ENCODE results near the gene FANCD2.
"Not testable (repeated sequence)": the region's sequence is repeated elsewhere in the genome, so short reads cannot be mapped to it uniquely, and the experiment has no call there.

The FANCD2 gene

DNA sequence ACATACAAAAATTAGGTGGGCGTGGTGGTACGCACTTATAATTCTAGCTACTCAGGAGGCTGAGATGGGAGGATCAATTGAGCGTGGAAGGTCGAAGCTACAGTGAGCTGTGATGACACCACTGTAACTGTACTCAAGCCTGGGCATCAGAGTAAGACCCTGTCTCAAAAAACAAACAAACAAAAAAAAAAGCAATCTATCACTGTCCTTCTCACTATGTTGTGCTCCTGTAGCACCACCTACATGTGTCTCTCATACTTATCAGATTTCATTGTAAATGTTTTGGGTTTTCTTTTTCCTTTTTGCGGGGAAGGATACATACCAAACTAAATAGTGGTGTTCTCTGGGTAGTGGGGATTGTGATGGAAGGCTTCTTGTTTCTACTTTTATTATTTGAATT, 14.8 kb downstream of the FANCD2 start:
- no peak overlapping the region for H3K4me3 ChIP-seq (replicated peaks; ENCODE audit: insufficient read depth, low read length)
- TF ChIP-seq SPI1 (IDR thresholded peaks at IDR 0.05; ENCODE audit: borderline replicate concordance, low read depth) (no peak), POLR2AphosphoS5 (IDR thresholded peaks at IDR 0.05; ENCODE audit: low read depth) (no peak), GABPA (IDR thresholded peaks at IDR 0.05; ENCODE audit: low read depth) (no peak)
- TF ChIP-seq, protein P1, sequence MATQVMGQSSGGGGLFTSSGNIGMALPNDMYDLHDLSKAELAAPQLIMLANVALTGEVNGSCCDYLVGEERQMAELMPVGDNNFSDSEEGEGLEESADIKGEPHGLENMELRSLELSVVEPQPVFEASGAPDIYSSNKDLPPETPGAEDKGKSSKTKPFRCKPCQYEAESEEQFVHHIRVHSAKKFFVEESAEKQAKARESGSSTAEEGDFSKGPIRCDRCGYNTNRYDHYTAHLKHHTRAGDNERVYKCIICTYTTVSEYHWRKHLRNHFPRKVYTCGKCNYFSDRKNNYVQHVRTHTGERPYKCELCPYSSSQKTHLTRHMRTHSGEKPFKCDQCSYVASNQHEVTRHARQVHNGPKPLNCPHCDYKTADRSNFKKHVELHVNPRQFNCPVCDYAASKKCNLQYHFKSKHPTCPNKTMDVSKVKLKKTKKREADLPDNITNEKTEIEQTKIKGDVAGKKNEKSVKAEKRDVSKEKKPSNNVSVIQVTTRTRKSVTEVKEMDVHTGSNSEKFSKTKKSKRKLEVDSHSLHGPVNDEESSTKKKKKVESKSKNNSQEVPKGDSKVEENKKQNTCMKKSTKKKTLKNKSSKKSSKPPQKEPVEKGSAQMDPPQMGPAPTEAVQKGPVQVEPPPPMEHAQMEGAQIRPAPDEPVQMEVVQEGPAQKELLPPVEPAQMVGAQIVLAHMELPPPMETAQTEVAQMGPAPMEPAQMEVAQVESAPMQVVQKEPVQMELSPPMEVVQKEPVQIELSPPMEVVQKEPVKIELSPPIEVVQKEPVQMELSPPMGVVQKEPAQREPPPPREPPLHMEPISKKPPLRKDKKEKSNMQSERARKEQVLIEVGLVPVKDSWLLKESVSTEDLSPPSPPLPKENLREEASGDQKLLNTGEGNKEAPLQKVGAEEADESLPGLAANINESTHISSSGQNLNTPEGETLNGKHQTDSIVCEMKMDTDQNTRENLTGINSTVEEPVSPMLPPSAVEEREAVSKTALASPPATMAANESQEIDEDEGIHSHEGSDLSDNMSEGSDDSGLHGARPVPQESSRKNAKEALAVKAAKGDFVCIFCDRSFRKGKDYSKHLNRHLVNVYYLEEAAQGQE (IDR thresholded peaks at IDR 0.05; ENCODE audit: insufficient replicate concordance, low read depth), result no peak
- TF ChIP-seq, protein P2, sequence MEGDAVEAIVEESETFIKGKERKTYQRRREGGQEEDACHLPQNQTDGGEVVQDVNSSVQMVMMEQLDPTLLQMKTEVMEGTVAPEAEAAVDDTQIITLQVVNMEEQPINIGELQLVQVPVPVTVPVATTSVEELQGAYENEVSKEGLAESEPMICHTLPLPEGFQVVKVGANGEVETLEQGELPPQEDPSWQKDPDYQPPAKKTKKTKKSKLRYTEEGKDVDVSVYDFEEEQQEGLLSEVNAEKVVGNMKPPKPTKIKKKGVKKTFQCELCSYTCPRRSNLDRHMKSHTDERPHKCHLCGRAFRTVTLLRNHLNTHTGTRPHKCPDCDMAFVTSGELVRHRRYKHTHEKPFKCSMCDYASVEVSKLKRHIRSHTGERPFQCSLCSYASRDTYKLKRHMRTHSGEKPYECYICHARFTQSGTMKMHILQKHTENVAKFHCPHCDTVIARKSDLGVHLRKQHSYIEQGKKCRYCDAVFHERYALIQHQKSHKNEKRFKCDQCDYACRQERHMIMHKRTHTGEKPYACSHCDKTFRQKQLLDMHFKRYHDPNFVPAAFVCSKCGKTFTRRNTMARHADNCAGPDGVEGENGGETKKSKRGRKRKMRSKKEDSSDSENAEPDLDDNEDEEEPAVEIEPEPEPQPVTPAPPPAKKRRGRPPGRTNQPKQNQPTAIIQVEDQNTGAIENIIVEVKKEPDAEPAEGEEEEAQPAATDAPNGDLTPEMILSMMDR (IDR thresholded peaks at IDR 0.05; ENCODE audit: insufficient read depth, low read length), result no peak
- no peaks in the 10 kb centered on the region for H3K27me3 ChIP-seq (ENCODE audit: insufficient read depth, poor library complexity, severe bottlenecking)
- DNase-seq (ENCODE audit: low read depth in 1 of 2, low spot score in 1 of 2), result no peak
- no peak overlapping the region for H3K27ac ChIP-seq (replicated peaks)

DNA sequence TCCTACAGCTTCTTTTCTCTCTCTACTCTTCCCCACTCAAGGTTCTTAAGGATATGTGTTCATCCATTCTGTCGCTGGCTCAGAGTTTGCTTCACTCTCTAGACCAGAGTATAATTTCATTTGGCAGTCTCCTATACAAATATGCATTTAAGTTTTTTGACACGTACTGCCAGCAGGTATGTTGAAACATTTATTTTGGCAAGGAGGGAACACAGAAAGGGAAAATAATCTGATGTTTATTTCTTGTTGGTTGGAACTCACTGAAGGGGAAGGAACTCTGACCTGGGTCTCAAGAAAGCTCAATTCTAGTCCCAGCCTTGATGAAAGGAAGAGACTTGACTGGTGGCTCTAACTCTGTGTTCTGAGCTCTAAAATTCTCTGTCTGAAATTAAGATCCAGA, 21.6 kb downstream of the FANCD2 start:
- Histone ChIP-seq H3K4me3 (replicated peaks; ENCODE audit: insufficient read depth, low read length) (no peak overlapping the region), H3K27me3 (ENCODE audit: insufficient read depth, poor library complexity, severe bottlenecking) (no peaks in the 10 kb centered on the region), H3K27ac (replicated peaks) (no peak overlapping the region)
- no peak for DNase-seq (ENCODE audit: low read depth in 1 of 2, low spot score in 1 of 2)
- TF ChIP-seq POLR2AphosphoS5 (IDR thresholded peaks at IDR 0.05; ENCODE audit: low read depth), result no peak
- TF ChIP-seq GABPA (IDR thresholded peaks at IDR 0.05; ENCODE audit: low read depth), result no peak
- TF ChIP-seq SPI1 (IDR thresholded peaks at IDR 0.05; ENCODE audit: borderline replicate concordance, low read depth), result no peak
- TF ChIP-seq, protein P1 (IDR thresholded peaks at IDR 0.05; ENCODE audit: insufficient replicate concordance, low read depth), result no peak
- TF ChIP-seq, protein P2 (IDR thresholded peaks at IDR 0.05; ENCODE audit: insufficient read depth, low read length), result no peak

DNA sequence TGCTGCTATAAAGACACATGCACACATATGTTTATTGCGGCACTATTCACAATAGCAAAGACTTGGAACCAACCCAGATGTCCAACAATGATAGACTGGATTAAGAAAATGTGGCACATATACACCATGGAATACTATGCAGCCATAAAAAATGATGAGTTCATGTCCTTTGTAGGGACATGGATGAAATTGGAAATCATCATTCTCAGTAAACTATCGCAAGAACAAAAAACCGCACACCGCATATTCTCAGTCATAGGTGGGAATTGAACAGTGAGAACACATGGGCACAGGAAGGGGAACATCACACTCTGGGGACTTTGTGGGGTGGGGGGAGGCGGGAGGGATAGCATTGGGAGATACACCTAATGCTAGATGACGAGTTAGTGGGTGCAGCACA, 26.8 kb downstream of the FANCD2 start:
- H3K4me3 ChIP-seq (replicated peaks; ENCODE audit: insufficient read depth, low read length); H3K27ac ChIP-seq (replicated peaks); DNase-seq (ENCODE audit: low read depth in 1 of 2, low spot score in 1 of 2); H3K27me3 ChIP-seq (ENCODE audit: insufficient read depth, poor library complexity, severe bottlenecking): not testable (repeated sequence)

DNA sequence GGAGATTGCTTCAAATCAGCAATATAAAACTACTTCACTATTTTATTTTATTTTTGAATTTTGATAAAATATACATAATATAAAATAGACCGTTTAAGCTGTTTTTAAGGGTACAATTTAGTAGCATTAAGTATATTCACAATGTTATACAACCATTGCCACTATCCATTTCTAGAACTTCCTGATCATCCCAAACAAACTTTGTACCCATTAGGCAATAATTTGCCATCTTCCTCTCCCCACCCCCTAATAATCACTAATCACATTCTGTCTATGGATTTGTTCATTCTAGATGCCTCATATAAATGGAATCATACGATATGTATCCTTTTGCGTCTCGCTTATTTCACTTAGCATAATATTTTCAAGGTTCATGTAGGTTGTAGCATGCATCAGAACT, 28.9 kb downstream of the FANCD2 start:
- Histone ChIP-seq H3K27me3 (ENCODE audit: insufficient read depth, poor library complexity, severe bottlenecking) (no peaks in the 10 kb centered on the region), H3K27ac (replicated peaks) (no peak overlapping the region), H3K4me3 (replicated peaks; ENCODE audit: insufficient read depth, low read length) (no peak overlapping the region)
- no peak for DNase-seq (ENCODE audit: low read depth in 1 of 2, low spot score in 1 of 2)
- TF ChIP-seq POLR2AphosphoS5 (IDR thresholded peaks at IDR 0.05; ENCODE audit: low read depth), result no peak
- no peak for TF ChIP-seq SPI1 (IDR thresholded peaks at IDR 0.05; ENCODE audit: borderline replicate concordance, low read depth)
- TF ChIP-seq, protein P2 (IDR thresholded peaks at IDR 0.05; ENCODE audit: insufficient read depth, low read length), result no peak
- TF ChIP-seq, protein P1 (IDR thresholded peaks at IDR 0.05; ENCODE audit: insufficient replicate concordance, low read depth), result no peak
- TF ChIP-seq GABPA (IDR thresholded peaks at IDR 0.05; ENCODE audit: low read depth), result no peak

DNA sequence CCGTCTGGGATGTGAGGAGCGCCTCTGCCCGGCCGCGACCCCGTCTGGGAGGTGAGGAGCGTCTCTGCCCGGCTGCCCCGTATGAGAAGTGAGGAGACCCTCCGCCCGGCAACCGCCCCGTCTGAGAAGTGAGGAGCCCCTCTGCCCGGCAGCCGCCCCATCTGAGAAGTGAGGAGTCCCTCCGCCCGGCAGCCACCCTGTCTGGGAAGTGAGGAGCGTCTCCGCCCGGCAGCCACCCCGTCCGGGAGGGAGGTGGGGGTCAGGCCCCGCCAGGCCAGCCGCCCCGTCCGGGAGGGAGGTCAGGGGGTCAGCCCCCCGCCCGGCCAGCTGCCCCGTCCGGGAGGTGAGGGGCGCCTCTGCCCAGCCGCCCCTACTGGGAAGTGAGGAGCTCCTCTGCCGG, 43.8 kb downstream of the FANCD2 start:
- DNase-seq (ENCODE audit: low read depth in 1 of 2, low spot score in 1 of 2); H3K27ac ChIP-seq (replicated peaks); H3K27me3 ChIP-seq (ENCODE audit: insufficient read depth, poor library complexity, severe bottlenecking); H3K4me3 ChIP-seq (replicated peaks; ENCODE audit: insufficient read depth, low read length): not testable (repeated sequence)
